GM19468 (cell line): ENCODE measurements around the gene CEP170B.
"Not testable (repeated sequence)": the region's sequence is repeated elsewhere in the genome, so short reads cannot be mapped to it uniquely, and the experiment has no call there.

Source experiments
- ATAC-seq: cut with Tn5 transposase; IDR thresholded peaks from one replicate; pipeline ENCODE4 v1.9.1; 2021; ENCODE audit warnings: mild to moderate bottlenecking, moderate library complexity, moderate number of reproducible peaks; ENCODE audit not compliant: unreplicated experiment; ENCODE audit errors: extremely low read depth

CEP170B gene

GRCh38 chr14:104865081-104865630, at the start of gene CEP170B:
TSS of gene CEP170B (plus strand) at chr14:104865268. CDS start at chr14:104868451, 3,183 bp downstream.
- ATAC-seq, result no peak

GRCh38 chr14:104816616-104816884, 48.5 kb upstream of the CEP170B start:
- no peak for ATAC-seq

- ATAC-seq, result no peak
Observed at GRCh38 chr14:104817930-104818713, 46.9 kb upstream of the CEP170B start.

GRCh38 chr14:104818714-104819161, 46.3 kb upstream of the CEP170B start:
- no peak for ATAC-seq

- no peak for ATAC-seq
Observed at GRCh38 chr14:104819361-104819781, 45.7 kb upstream of the CEP170B start.

GRCh38 chr14:104820669-104821228, 44.3 kb upstream of the CEP170B start:
- ATAC-seq, result no peak

- ATAC-seq, result no peak
Observed at GRCh38 chr14:104821229-104821945, 43.7 kb upstream of the CEP170B start.

- ATAC-seq, result no peak
Observed at GRCh38 chr14:104821971-104822608, 43.0 kb upstream of the CEP170B start.

GRCh38 chr14:104822821-104823615, 42.0 kb upstream of the CEP170B start:
- no peak for ATAC-seq

- ATAC-seq, result no peak
Observed at GRCh38 chr14:104824353-104824997, 40.6 kb upstream of the CEP170B start.

GRCh38 chr14:104826189-104826860, 38.7 kb upstream of the CEP170B start:
- no peak for ATAC-seq

- no peak for ATAC-seq
Observed at GRCh38 chr14:104826861-104827176, 38.2 kb upstream of the CEP170B start.

- no peak for ATAC-seq
Observed at GRCh38 chr14:104827177-104828055, 37.7 kb upstream of the CEP170B start.

- no peak for ATAC-seq
Observed at GRCh38 chr14:104830781-104831180, 34.3 kb upstream of the CEP170B start.

- not testable (repeated sequence) for ATAC-seq
Observed at GRCh38 chr14:104836171-104836935, 28.7 kb upstream of the CEP170B start.

GRCh38 chr14:104841730-104842129, 23.3 kb upstream of the CEP170B start:
- ATAC-seq, result no peak

GRCh38 chr14:104843006-104843405, 22.1 kb upstream of the CEP170B start:
- ATAC-seq, result no peak
